Natural killer cell (primary cell): ENCODE results near the gene RRP1B. TPM values are rescaled to one million over a fixed set of nuclear protein-coding genes. Genes with fewer than 3 reads are reported as not detected.

Experiments used
- ATAC-seq, 3 donors: fragments of 150-1000 bp in 2 of 3; fragments of 200-7000 bp in 1 of 3; cut with Tn5 transposase; 1 replicate in 1 of 3; 2 replicates in 2 of 3; pipeline ENCODE4 v1.10.0; 2021; ENCODE audit warnings: mild to moderate bottlenecking in 2 of 3, moderate library complexity in 2 of 3
- DNase-seq, 2 donors: peaks; one replicate each; pipeline versions ENCODE4 v3.0.0 to v3.0.0-alpha.2; 2013 to 2021; ENCODE audit warnings: mixed read lengths in 1 of 2
- H3K27ac ChIP-seq: one replicate; pipeline ENCODE4 v1.5.1; 2013; ENCODE audit warnings: mild to moderate bottlenecking, low read length
- H3K27me3 ChIP-seq: one replicate; pipeline ENCODE4 v1.6.1; 2013; ENCODE audit warnings: low read length; ENCODE audit not compliant: control insufficient read depth, insufficient read depth
- H3K36me3 ChIP-seq: one replicate; pipeline ENCODE4 v1.6.1; 2013; ENCODE audit warnings: low read length; ENCODE audit not compliant: control insufficient read depth, insufficient read depth
- H3K4me1 ChIP-seq: one replicate; pipeline ENCODE4 v1.6.1; 2013; ENCODE audit warnings: low read length; ENCODE audit not compliant: control insufficient read depth, insufficient read depth
- H3K4me3 ChIP-seq: one replicate; pipeline ENCODE4 v1.5.1; 2013; ENCODE audit warnings: low read length
- H3K9me3 ChIP-seq: one replicate; pipeline ENCODE4 v1.6.1; 2013; ENCODE audit warnings: low read length; ENCODE audit not compliant: control insufficient read depth, insufficient read depth
- H3K27ac Mint-ChIP-seq, 2 donors: one replicate each; pipeline ENCODE4 v1.8.0; 2022; ENCODE audit warnings: mild to moderate bottlenecking in 2 of 2, mixed read lengths in 2 of 2, moderate library complexity in 1 of 2
- H3K27me3 Mint-ChIP-seq, 2 donors: one replicate each; pipeline ENCODE4 v1.8.0; 2022; ENCODE audit warnings: low read depth in 2 of 2, mixed read lengths in 2 of 2
- H3K36me3 Mint-ChIP-seq: one replicate; pipeline ENCODE4 v1.8.0; 2022; ENCODE audit warnings: mixed read lengths
- H3K4me1 Mint-ChIP-seq, 2 donors: one replicate each; pipeline ENCODE4 v1.8.0; 2022; ENCODE audit warnings: mixed read lengths in 2 of 2
- H3K4me3 Mint-ChIP-seq: one replicate; pipeline ENCODE4 v1.8.0; 2022; ENCODE audit warnings: mild to moderate bottlenecking, moderate library complexity, mixed read lengths
- H3K9me3 Mint-ChIP-seq, 2 donors: one replicate each; pipeline ENCODE4 v1.8.0; 2022; ENCODE audit warnings: mixed read lengths in 2 of 2
- WGBS: methylation state at CpG from one replicate; pipeline ENCODE4 v1.1.7; 2013; ENCODE audit warnings: missing lambda C conversion rate; ENCODE audit not compliant: insufficient coverage; 5-methylcytosine and 5-hydroxymethylcytosine counted together
- intact Hi-C: fragments of 100-400 bp; cut with micrococcal nuclease; formaldehyde crosslinking; loops from one replicate; pipeline ENCODE4 v1.14.2; 2022
- total RNA-seq, 4 donors: library from RNA; stranded (reverse); fragments of 120-200 nt in 1 of 4; gene quantifications; one replicate each; pipeline versions ENCODE4 v1.2.3 to v1.2.4, GENCODE V29; 2013 to 2022
- TF ChIP-seq, protein P1 (sequence below): fragments of 200-600 bp; IDR thresholded peaks from one replicate; pipeline ENCODE4 v1.8.0; 2022; ENCODE audit warnings: antibody characterized with exemption

RRP1B gene
- total RNA-seq, 3 donors from 2014 or later (not counting 1 experiment from before 2014, with no cell fraction given): 18.1 to 28.4 (median 25.0) TPM

DNA sequence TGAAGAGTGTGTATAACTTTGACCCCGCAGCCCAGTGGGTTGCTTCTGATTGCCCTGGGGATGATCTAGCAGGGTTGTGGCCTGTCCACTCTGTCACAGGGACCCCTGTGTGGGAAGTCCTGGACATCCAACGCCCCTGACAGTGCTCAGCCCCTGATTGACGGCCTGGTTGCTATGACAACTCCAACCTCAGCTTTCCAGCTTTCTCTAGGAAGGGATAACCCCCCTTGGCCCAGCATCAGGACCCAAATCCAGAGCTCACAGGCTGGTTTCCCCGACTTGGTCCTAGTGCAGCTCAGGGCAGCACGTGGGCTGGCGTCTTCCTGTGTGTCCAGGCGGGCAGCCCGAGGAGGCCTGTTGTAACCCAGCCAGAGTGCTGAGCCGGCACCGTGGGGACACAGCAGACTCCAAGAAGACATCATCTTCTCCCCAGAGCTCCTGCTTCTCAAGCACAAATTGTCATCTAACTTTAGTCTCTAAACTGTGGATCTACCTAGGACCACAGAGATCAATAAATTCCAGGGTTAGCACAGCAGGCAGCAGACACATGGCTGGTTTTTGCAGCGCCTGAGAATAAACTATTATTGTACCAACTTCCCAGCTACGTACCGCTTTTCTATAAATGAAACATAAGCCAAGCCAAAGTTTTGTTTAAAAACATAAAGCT lies 40.7 kb downstream of the RRP1B start:
- Mint-ChIP-seq H3K27ac (no peak overlapping the region), H3K4me3 (no peak overlapping the region), H3K9me3 (no peaks in the 10 kb centered on the region), H3K27me3 (no peaks in the 10 kb centered on the region), H3K4me1 (peaks cover 11% of the 10 kb centered on the region in 2 donors), H3K36me3 (no peaks in the 10 kb centered on the region)
- intact Hi-C loops: no loop called here
- Histone ChIP-seq H3K4me1 (peaks cover 33% of the 10 kb centered on the region), H3K27ac (no peak overlapping the region), H3K9me3 (no peaks in the 10 kb centered on the region), H3K36me3 (peaks cover 4% of the 10 kb centered on the region), H3K27me3 (no peaks in the 10 kb centered on the region), H3K4me3 (no peak overlapping the region)
- DNase-seq (no peak), ATAC-seq (no peak)
- TF ChIP-seq, protein P1, sequence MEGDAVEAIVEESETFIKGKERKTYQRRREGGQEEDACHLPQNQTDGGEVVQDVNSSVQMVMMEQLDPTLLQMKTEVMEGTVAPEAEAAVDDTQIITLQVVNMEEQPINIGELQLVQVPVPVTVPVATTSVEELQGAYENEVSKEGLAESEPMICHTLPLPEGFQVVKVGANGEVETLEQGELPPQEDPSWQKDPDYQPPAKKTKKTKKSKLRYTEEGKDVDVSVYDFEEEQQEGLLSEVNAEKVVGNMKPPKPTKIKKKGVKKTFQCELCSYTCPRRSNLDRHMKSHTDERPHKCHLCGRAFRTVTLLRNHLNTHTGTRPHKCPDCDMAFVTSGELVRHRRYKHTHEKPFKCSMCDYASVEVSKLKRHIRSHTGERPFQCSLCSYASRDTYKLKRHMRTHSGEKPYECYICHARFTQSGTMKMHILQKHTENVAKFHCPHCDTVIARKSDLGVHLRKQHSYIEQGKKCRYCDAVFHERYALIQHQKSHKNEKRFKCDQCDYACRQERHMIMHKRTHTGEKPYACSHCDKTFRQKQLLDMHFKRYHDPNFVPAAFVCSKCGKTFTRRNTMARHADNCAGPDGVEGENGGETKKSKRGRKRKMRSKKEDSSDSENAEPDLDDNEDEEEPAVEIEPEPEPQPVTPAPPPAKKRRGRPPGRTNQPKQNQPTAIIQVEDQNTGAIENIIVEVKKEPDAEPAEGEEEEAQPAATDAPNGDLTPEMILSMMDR: no peak
- WGBS: 84% methylated on average over 13 of the region's 13 CpGs

DNA sequence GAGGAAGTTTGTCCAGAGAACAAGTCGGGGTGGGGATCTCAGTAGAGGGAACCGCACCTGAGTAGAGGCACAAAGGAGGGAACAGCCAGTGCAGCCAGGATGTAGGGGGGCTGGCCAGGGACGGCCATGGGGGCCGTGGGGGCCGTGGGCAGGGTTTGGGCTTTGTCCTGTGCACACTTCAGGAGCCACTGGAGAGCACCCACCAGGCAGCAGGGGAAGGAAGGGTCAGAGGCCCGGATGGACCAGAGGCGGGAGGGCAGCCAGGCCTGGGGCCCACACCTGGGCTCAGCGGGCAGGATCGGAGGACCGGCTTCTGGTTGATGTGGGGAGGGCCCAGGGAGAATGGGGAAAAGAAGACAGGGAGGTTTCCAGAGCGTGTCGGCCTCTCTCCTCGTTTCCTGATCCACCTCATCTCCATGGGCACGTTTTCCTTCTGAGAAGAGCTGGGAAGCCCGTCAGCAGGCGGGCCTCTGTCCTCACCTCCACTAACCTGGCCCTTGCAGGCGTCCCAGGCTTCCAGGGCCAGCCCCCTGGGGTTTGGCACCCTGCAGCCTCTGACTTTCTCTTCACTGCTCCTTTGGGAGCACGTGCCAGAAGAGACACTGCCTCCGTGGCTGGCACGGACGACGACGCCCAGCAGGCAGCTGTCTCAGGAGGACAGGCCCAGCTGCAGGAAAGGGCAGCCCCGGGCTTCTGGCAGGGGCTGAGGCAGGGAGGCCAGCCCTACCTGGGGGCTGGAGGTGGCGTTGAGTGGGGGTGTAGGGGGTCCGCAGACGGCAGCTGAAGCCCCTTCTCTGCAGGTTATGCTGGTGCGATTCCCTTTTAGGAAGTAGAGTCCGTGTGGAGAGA lies 42.8 kb downstream of the RRP1B start:
- TF ChIP-seq, protein P1: no peak
- Histone ChIP-seq H3K36me3 (no peaks in the 10 kb centered on the region), H3K27ac (no peak overlapping the region), H3K4me1 (peaks cover 33% of the 10 kb centered on the region), H3K27me3 (no peaks in the 10 kb centered on the region), H3K9me3 (no peaks in the 10 kb centered on the region), H3K4me3 (no peak overlapping the region)
- Mint-ChIP-seq H3K36me3 (no peaks in the 10 kb centered on the region), H3K4me3 (peak overlapping the region; percentile 88), H3K27me3 (no peaks in the 10 kb centered on the region), H3K9me3 (no peaks in the 10 kb centered on the region), H3K4me1 (peaks cover 11% of the 10 kb centered on the region in 2 donors), H3K27ac (peak overlapping the region in 1 of 2 donors; percentile 82)
- 80% methylated on average over 29 of the region's 29 CpGs for WGBS
- no peak for DNase-seq
- intact Hi-C loops: no loop called here
- no peak for ATAC-seq

DNA sequence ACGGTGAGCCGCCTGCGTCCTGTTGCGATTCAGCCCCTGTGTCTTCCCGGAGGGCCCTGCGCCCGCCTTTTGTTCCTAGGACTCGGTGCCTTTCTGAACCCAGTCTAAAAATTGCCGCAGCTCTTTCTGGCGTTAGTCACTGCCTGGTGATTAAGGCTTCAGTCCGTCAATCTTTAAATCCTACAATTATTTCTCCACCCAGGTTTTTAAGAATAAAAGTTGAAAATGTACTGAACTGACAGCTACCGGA lies 43.4 kb downstream of the RRP1B start:
- Mint-ChIP-seq H3K4me3 (peak overlapping the region; percentile 88), H3K27ac (peak overlapping the region; percentile 63 to 82), H3K9me3 (no peaks in the 10 kb centered on the region), H3K36me3 (no peaks in the 10 kb centered on the region), H3K27me3 (no peaks in the 10 kb centered on the region), H3K4me1 (peaks cover 11% of the 10 kb centered on the region in 2 donors)
- H3K36me3 ChIP-seq: no peaks in the 10 kb centered on the region
- WGBS: 42% methylated on average over 12 of the region's 12 CpGs
- no peak for DNase-seq
- peak in 2 of 3 donors; percentile 16 to 25 for ATAC-seq
- TF ChIP-seq, protein P1: no peak
- no peaks in the 10 kb centered on the region for H3K27me3 ChIP-seq
- intact Hi-C loops: no loop called here
- H3K4me1 ChIP-seq: peaks cover 33% of the 10 kb centered on the region
- H3K27ac ChIP-seq: no peak overlapping the region
- no peak overlapping the region for H3K4me3 ChIP-seq
- no peaks in the 10 kb centered on the region for H3K9me3 ChIP-seq
